A549 (cell line): ENCODE results near the gene FAM120C. TPM values are rescaled to one million over a fixed set of nuclear protein-coding genes. Genes with fewer than 3 reads are reported as not detected.

ENCODE experiments used
- ATAC-seq, 2 experiments: fragments of 200-7000 bp in 1 of 2; fragments of >200 bp in 1 of 2; cut with Nextera tagmentation in 1 of 2; cut with Tn5 transposase in 1 of 2; 3 replicates each; pipeline versions ENCODE4 v1.8.0 to v1.9.1; 2018 to 2020; ENCODE audit warnings: mild to moderate bottlenecking in 1 of 2, moderate library complexity in 1 of 2
- CTCF ChIA-PET: fragments of 300-600 bp; sonication (Branson Sonifier 250); formaldehyde crosslinking; extraction: SDS; loops from one replicate; lab custom pipeline; 2021; ENCODE audit warnings: antibody characterized with exemption, inconsistent platforms; lab: Yijun Ruan, JAX
- POLR2A ChIA-PET: fragments of 350-600 bp; formaldehyde crosslinking; extraction: SDS; loops from one replicate; lab custom pipeline; 2021; ENCODE audit warnings: antibody characterized with exemption, inconsistent platforms; lab: Yijun Ruan, JAX
- DNase-seq, 2 experiments: peaks; one replicate each; pipeline versions ENCODE4 v3.0.0 to v3.0.0-alpha.2; 2011 to 2016; ENCODE audit warnings: low read depth in 1 of 2, low spot score in 1 of 2
- FAIRE-seq: peaks from 2 replicates; lab custom pipeline; 2011; peaks lifted over from hg19 to GRCh38; lab: Jason Lieb, UNC
- H3K27ac ChIP-seq, 2 experiments: fragments of >200 bp; sonication (Bioruptor Twin); formaldehyde crosslinking; 3 replicates each; pipeline ENCODE4 v1.5.1; 2016 to 2017
- H3K4me1 ChIP-seq: fragments of >200 bp; sonication (Bioruptor Twin); formaldehyde crosslinking; 3 replicates; pipeline ENCODE4 v1.6.1; 2016
- H3K4me2 ChIP-seq: fragments of >200 bp; sonication (Bioruptor Twin); formaldehyde crosslinking; 3 replicates; pipeline ENCODE4 v1.6.1; 2016
- H3K4me3 ChIP-seq: fragments of >200 bp; sonication (Bioruptor Twin); formaldehyde crosslinking; 3 replicates; pipeline ENCODE4 v1.5.1; 2016
- H3K9me3 ChIP-seq: fragments of >200 bp; sonication (Bioruptor Twin); formaldehyde crosslinking; 3 replicates; pipeline ENCODE4 v1.6.1; 2016
- CEBPB ChIP-seq, 2 experiments: fragments of >200 bp in 1 of 2; sonication (Bioruptor Twin) in 1 of 2; formaldehyde crosslinking in 1 of 2; IDR thresholded peaks; 2 replicates each; pipeline ENCODE4 v1.6.1; 2012 to 2016
- CHD2 ChIP-seq: fragments of 150-350 bp; IDR thresholded peaks from 2 replicates; pipeline ENCODE4 v1.6.1; 2014; ENCODE audit warnings: low read length; ENCODE audit not compliant: partially characterized antibody
- EHF ChIP-seq: fragments of 250-450 bp; sonication (Bioruptor Pico); IDR thresholded peaks from 2 replicates; pipeline ENCODE4 v1.5.0; 2020; ENCODE audit warnings: mild to moderate bottlenecking
- EP300 ChIP-seq, 2 experiments: fragments of >200 bp; sonication (Bioruptor Twin); formaldehyde crosslinking; IDR thresholded peaks; 2 replicates in 1 of 2; 3 replicates in 1 of 2; pipeline ENCODE4 v1.6.1; 2016 to 2017
- HDAC2 ChIP-seq: fragments of 200-600 bp; sonication (generic); IDR thresholded peaks from 2 replicates; pipeline ENCODE4 v1.6.1; 2016
- HOXA7 ChIP-seq: fragments of 250-450 bp; sonication (Bioruptor Pico); IDR thresholded peaks from 2 replicates; pipeline ENCODE4 v1.5.0; 2020; ENCODE audit warnings: mild to moderate bottlenecking, moderate library complexity
- HOXB5 ChIP-seq: fragments of 250-450 bp; sonication (Bioruptor Pico); IDR thresholded peaks from 2 replicates; pipeline ENCODE4 v1.5.0; 2020; ENCODE audit warnings: mild to moderate bottlenecking, moderate library complexity
- JUN ChIP-seq, 2 experiments: fragments of >200 bp; sonication (Bioruptor Twin); formaldehyde crosslinking; IDR thresholded peaks; 2 replicates in 1 of 2; 3 replicates in 1 of 2; pipeline ENCODE4 v1.6.1; 2016 to 2017
- KDM5A ChIP-seq: fragments of 200-600 bp; sonication (generic); IDR thresholded peaks from 2 replicates; pipeline ENCODE4 v1.6.1; 2016; ENCODE audit warnings: antibody characterized with exemption, mild to moderate bottlenecking
- PHF8 ChIP-seq: fragments of 200-600 bp; sonication (generic); IDR thresholded peaks from 2 replicates; pipeline ENCODE4 v1.6.1; 2016; ENCODE audit warnings: low read depth, mild to moderate bottlenecking, antibody characterized with exemption, moderate library complexity, borderline replicate concordance
- POLR2A ChIP-seq: IDR thresholded peaks from 2 replicates; pipeline ENCODE4 v1.6.1; 2012; ENCODE audit warnings: mild to moderate bottlenecking, low read length
- RARB ChIP-seq: fragments of 250-450 bp; sonication (Bioruptor Pico); IDR thresholded peaks from 2 replicates; pipeline ENCODE4 v1.8.0; 2021; ENCODE audit warnings: mild to moderate bottlenecking, moderate library complexity
- RCOR1 ChIP-seq: fragments of 150-350 bp; IDR thresholded peaks from 2 replicates; pipeline ENCODE4 v1.6.1; 2014; ENCODE audit warnings: antibody characterized with exemption, low read length, low read depth
- RFX5 ChIP-seq: fragments of 450-650 bp; IDR thresholded peaks from 2 replicates; pipeline ENCODE4 v1.7.1; 2014; ENCODE audit warnings: antibody characterized with exemption, mild to moderate bottlenecking, moderate library complexity
- SMC3 ChIP-seq: fragments of >200 bp; sonication (Bioruptor Twin); formaldehyde crosslinking; IDR thresholded peaks from 3 replicates; pipeline ENCODE4 v1.6.1; 2018; ENCODE audit warnings: inconsistent platforms
- ZC3H11A ChIP-seq: fragments of 450-650 bp; IDR thresholded peaks from 2 replicates; pipeline ENCODE4 v1.6.1; 2014; ENCODE audit warnings: antibody characterized with exemption, mild to moderate bottlenecking
- ZFP36 ChIP-seq: fragments of 450-650 bp; IDR thresholded peaks from 2 replicates; pipeline ENCODE4 v1.6.1; 2014; ENCODE audit warnings: borderline replicate concordance; ENCODE audit not compliant: partially characterized antibody
- ZSCAN20 ChIP-seq: fragments of 250-450 bp; sonication (Bioruptor Pico); IDR thresholded peaks from 2 replicates; pipeline ENCODE4 v1.8.0; 2022; ENCODE audit warnings: mild to moderate bottlenecking, moderate library complexity
- WGBS: methylation state at CpG from one replicate; pipeline ENCODE4 v1.1.6; 2017; ENCODE audit errors: missing lambda C conversion rate; 5-methylcytosine and 5-hydroxymethylcytosine counted together
- polyA plus RNA-seq, 4 experiments: library from polyadenylated mRNA; depleted of rRNA in 3 of 4; stranded (reverse); fragments of >200 nt; fragmentation: RNase III in 1 of 4; extraction: RNeasy Plus Mini Kit Qiagen cat#74134 plus additional on column Dnase treatment in 1 of 4; gene quantifications; 2 replicates in 3 of 4; 3 replicates in 1 of 4; pipeline ENCODE4 v1.2.3, GENCODE V29; 2011 to 2017
- TF ChIP-seq, protein P1 (sequence below): fragments of 200-600 bp; sonication (generic); IDR thresholded peaks from 2 replicates; pipeline ENCODE4 v1.6.1; 2016; ENCODE audit warnings: antibody characterized with exemption, mild to moderate bottlenecking, moderate library complexity
- TF ChIP-seq, protein P2 (sequence below): fragments of 250-450 bp; sonication (Bioruptor Pico); IDR thresholded peaks from 2 replicates; pipeline ENCODE4 v1.5.0; 2021; ENCODE audit warnings: mild to moderate bottlenecking, moderate library complexity, borderline replicate concordance
- TF ChIP-seq, protein P3 (sequence below): fragments of 250-450 bp; sonication (Bioruptor Pico); IDR thresholded peaks from 2 replicates; pipeline ENCODE4 v1.5.0; 2020; ENCODE audit warnings: low read depth, mild to moderate bottlenecking, moderate library complexity

Gene FAM120C
- polyA plus RNA-seq, 2 of the 4 experiments (the other 2 are of a cell fraction) = 6.0 to 7.7 TPM

DNA sequence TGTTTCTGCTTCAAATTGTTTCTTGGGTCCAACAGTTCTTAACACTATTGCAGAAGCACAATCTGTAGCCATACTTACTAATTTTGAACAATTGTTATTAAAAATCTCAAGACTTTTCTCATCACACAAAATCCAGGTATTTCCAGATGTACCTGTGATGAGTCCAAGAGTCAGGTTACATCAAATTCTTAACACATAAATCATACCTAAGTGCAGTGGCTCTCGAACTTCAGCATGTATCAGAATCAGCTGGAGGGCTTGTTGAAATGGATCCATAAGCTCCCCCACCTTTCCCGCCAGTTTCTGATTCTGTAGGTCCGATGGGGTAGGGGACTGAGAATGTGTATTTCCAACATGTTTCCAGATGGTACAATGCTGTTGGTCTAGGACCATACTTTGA, 10.6 kb downstream of the FAM120C start:
- POLR2A ChIA-PET = no interaction called here
- no peak for ATAC-seq
- H3K27ac ChIP-seq = no peak overlapping the region
- TF ChIP-seq HOXB5 (no peak), RFX5 (no peak), ZFP36 (no peak), SMC3 (no peak), CHD2 (no peak), RCOR1 (no peak), EHF (CRISPR knock-in tag) (no peak), POLR2A (no peak), HDAC2 (no peak), ZSCAN20 (CRISPR knock-in tag) (no peak), RARB (CRISPR knock-in tag) (no peak)
- TF ChIP-seq, protein P1, sequence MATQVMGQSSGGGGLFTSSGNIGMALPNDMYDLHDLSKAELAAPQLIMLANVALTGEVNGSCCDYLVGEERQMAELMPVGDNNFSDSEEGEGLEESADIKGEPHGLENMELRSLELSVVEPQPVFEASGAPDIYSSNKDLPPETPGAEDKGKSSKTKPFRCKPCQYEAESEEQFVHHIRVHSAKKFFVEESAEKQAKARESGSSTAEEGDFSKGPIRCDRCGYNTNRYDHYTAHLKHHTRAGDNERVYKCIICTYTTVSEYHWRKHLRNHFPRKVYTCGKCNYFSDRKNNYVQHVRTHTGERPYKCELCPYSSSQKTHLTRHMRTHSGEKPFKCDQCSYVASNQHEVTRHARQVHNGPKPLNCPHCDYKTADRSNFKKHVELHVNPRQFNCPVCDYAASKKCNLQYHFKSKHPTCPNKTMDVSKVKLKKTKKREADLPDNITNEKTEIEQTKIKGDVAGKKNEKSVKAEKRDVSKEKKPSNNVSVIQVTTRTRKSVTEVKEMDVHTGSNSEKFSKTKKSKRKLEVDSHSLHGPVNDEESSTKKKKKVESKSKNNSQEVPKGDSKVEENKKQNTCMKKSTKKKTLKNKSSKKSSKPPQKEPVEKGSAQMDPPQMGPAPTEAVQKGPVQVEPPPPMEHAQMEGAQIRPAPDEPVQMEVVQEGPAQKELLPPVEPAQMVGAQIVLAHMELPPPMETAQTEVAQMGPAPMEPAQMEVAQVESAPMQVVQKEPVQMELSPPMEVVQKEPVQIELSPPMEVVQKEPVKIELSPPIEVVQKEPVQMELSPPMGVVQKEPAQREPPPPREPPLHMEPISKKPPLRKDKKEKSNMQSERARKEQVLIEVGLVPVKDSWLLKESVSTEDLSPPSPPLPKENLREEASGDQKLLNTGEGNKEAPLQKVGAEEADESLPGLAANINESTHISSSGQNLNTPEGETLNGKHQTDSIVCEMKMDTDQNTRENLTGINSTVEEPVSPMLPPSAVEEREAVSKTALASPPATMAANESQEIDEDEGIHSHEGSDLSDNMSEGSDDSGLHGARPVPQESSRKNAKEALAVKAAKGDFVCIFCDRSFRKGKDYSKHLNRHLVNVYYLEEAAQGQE = no peak
- TF ChIP-seq, protein P2, sequence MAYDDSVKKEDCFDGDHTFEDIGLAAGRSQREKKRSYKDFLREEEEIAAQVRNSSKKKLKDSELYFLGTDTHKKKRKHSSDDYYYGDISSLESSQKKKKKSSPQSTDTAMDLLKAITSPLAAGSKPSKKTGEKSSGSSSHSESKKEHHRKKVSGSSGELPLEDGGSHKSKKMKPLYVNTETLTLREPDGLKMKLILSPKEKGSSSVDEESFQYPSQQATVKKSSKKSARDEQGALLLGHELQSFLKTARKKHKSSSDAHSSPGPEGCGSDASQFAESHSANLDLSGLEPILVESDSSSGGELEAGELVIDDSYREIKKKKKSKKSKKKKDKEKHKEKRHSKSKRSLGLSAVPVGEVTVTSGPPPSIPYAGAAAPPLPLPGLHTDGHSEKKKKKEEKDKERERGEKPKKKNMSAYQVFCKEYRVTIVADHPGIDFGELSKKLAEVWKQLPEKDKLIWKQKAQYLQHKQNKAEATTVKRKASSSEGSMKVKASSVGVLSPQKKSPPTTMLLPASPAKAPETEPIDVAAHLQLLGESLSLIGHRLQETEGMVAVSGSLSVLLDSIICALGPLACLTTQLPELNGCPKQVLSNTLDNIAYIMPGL (CRISPR knock-in tag) = no peak
- no peak overlapping the region for H3K4me2 ChIP-seq
- CTCF ChIA-PET = no interaction called here
- H3K4me3 ChIP-seq = no peak overlapping the region
- DNase-seq = no peak
- no peak for FAIRE-seq
- WGBS = 85% methylated on average over 3 of the region's 3 CpGs
- no peaks in the 10 kb centered on the region for H3K9me3 ChIP-seq
- H3K4me1 ChIP-seq = peaks cover 4% of the 10 kb centered on the region; the same call in 1 of the 3 replicates

DNA sequence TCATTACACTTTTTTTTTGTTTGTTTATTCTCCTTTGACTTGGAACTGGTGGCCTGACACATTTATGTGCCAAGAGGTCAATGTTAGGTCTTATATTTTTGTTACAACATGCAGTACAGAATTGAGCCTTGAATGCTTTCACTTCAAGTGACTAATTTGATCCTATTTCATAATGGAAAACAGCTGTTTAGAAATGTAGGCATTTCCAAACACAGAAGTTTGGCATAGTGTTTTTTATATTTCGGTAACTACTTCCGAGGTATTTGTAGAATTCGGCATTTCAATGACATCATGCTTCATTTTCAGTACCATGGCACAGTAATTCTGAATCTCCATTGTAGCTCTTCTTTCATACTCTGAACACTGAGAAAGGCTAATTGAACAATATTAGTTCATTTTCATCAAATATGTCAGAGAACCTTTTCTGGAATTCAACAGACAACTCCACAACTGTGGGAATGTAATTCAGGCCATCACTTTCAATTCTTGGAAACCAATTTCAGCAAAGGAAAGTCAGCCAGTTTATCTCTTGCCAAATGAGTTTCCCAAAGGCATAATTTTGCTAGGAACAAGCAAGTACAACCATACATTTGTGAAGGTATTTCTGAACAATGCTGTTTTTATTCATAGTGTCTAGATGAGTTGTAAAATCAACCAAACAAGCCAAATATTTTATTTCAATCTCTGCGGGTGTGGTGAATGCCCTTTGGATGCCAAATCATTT, 11.4 kb downstream of the FAM120C start:
- WGBS = 92% methylated on average over 4 of the region's 4 CpGs
- no peak overlapping the region for H3K4me2 ChIP-seq
- no peak for ATAC-seq
- H3K4me3 ChIP-seq = no peak overlapping the region
- CTCF ChIA-PET = no interaction called here
- no peaks in the 10 kb centered on the region for H3K9me3 ChIP-seq
- TF ChIP-seq HOXA7 (no peak), EP300 (IDR thresholded peaks at IDR 0.05) (no peak), ZC3H11A (no peak), KDM5A (no peak), JUN (IDR thresholded peaks at IDR 0.05) (no peak), PHF8 (no peak), RFX5 (no peak), CEBPB (IDR thresholded peaks at IDR 0.05) (no peak)
- TF ChIP-seq, protein P3, sequence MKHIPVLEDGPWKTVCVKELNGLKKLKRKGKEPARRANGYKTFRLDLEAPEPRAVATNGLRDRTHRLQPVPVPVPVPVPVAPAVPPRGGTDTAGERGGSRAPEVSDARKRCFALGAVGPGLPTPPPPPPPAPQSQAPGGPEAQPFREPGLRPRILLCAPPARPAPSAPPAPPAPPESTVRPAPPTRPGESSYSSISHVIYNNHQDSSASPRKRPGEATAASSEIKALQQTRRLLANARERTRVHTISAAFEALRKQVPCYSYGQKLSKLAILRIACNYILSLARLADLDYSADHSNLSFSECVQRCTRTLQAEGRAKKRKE (CRISPR knock-in tag) = no peak
- H3K27ac ChIP-seq = no peak overlapping the region
- FAIRE-seq = peak; percentile 79
- POLR2A ChIA-PET = no interaction called here
- H3K4me1 ChIP-seq = no peaks in the 10 kb centered on the region
- no peak for DNase-seq
